ENCODE data around the gene PPARG.

DNA sequence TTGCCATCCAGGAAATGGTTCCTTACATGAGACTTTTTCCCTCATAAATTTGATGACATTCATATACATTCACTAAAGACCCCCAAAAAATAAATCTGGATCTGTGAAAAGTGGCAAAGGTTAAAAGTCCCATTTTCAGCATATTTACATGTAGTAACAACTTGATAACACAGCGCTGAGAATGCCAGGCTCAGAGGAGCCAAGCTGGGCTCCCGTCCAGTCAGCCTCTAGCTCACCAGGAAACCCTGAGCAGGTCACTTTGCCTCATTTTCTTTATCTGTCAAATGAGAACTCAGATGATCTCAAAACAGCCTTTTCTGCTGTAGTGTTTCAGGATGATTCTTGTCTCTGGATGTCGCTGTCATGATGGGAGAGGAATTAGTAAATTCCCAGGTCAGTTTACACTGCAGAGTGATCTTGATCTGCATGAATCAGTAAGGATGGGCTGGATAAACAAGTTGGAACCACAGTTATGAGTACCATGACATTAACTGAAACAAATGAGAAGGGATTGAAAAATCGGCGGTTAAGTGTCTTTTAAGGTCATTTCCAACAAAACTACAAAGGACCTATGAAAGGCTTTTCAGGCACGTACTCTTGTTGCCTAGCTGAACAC, 82.8 kb downstream of the PPARG start:
- TF ChIP-seq, protein P1, sequence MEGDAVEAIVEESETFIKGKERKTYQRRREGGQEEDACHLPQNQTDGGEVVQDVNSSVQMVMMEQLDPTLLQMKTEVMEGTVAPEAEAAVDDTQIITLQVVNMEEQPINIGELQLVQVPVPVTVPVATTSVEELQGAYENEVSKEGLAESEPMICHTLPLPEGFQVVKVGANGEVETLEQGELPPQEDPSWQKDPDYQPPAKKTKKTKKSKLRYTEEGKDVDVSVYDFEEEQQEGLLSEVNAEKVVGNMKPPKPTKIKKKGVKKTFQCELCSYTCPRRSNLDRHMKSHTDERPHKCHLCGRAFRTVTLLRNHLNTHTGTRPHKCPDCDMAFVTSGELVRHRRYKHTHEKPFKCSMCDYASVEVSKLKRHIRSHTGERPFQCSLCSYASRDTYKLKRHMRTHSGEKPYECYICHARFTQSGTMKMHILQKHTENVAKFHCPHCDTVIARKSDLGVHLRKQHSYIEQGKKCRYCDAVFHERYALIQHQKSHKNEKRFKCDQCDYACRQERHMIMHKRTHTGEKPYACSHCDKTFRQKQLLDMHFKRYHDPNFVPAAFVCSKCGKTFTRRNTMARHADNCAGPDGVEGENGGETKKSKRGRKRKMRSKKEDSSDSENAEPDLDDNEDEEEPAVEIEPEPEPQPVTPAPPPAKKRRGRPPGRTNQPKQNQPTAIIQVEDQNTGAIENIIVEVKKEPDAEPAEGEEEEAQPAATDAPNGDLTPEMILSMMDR (IDR thresholded peaks at IDR 0.05; ENCODE audit: control extremely low read depth in 1 of 3, insufficient read depth in 1 of 3, low read depth in 1 of 3, low read length in 3 of 3), result no peak
- TF ChIP-seq RXRA (IDR thresholded peaks at IDR 0.05; ENCODE audit: insufficient read depth, low read depth, low read length), result no peak
- no peak for TF ChIP-seq TCF12 (IDR thresholded peaks at IDR 0.05; ENCODE audit: low read depth, low read length)
- no peak for TF ChIP-seq GABPA (IDR thresholded peaks at IDR 0.05; ENCODE audit: borderline replicate concordance, insufficient read depth, low read length)
- no peak for TF ChIP-seq POLR2AphosphoS5 (IDR thresholded peaks at IDR 0.05; ENCODE audit: low read depth, low read length)
- TF ChIP-seq FOSL1 (IDR thresholded peaks at IDR 0.05; ENCODE audit: insufficient read depth, low read depth, low read length), result no peak
- no peak for TF ChIP-seq SRF (IDR thresholded peaks at IDR 0.05; ENCODE audit: low read depth, low read length)
- TF ChIP-seq CHD1 (IDR thresholded peaks at IDR 0.05; ENCODE audit: low read depth, low read length), result no peak
- no peak for TF ChIP-seq BACH1 (IDR thresholded peaks at IDR 0.05; ENCODE audit: low read length)
- no peak for TF ChIP-seq EP300 (IDR thresholded peaks at IDR 0.05; ENCODE audit: borderline replicate concordance in 1 of 2, low read depth in 2 of 2, low read length in 2 of 2)
- TF ChIP-seq HDAC2 (IDR thresholded peaks at IDR 0.05; ENCODE audit: borderline replicate concordance in 1 of 2, low read depth in 2 of 2, low read length in 2 of 2), result no peak
- no peak for TF ChIP-seq ZNF274 (IDR thresholded peaks at IDR 0.05; ENCODE audit: borderline replicate concordance, extremely low read depth, low read length)
- TF ChIP-seq POLR2A (IDR thresholded peaks at IDR 0.05; ENCODE audit: control extremely low read depth in 1 of 2, low read depth in 2 of 2, low read length in 2 of 2), result no peak
- no peak for TF ChIP-seq RAD21 (IDR thresholded peaks at IDR 0.05 in 1 of 2, conservative IDR thresholded peaks at IDR 0.05 in 1 of 2; ENCODE audit: low read depth in 2 of 2, low read length in 2 of 2)
